GM12891 (cell line): ENCODE measurements around the gene MAFF.
A peak's percentile ranks its signal among the peaks of the same experiment; 100 is the strongest.

ENCODE experiments used
- DNase-seq: peaks from one replicate; pipeline ENCODE4 v3.0.0; 2011; ENCODE audit warnings: low spot score; ENCODE audit not compliant: insufficient read length
- FAIRE-seq: peaks from 2 replicates; lab custom pipeline; 2011; peaks lifted over from hg19 to GRCh38; lab: Jason Lieb, UNC
- PAX5 ChIP-seq: IDR thresholded peaks from 2 replicates; pipeline ENCODE4 v1.6.1; 2011; ENCODE audit warnings: low read length, moderate library complexity, mild to moderate bottlenecking; ENCODE audit not compliant: insufficient read depth, severe bottlenecking
- POLR2A ChIP-seq: IDR thresholded peaks from 2 replicates; pipeline ENCODE4 v1.6.1; 2011; ENCODE audit warnings: low read depth, low read length, control low read depth
- POLR2AphosphoS5 ChIP-seq: IDR thresholded peaks from 2 replicates; pipeline ENCODE4 v1.6.1; 2011; ENCODE audit warnings: low read depth, low read length, control low read depth
- POU2F2 ChIP-seq: IDR thresholded peaks from 2 replicates; pipeline ENCODE4 v1.6.1; 2011; ENCODE audit warnings: low read depth, mild to moderate bottlenecking, control low read depth, low read length, moderate library complexity
- SPI1 ChIP-seq: IDR thresholded peaks from 2 replicates; pipeline ENCODE4 v1.6.1; 2011; ENCODE audit warnings: low read depth, low read length, control low read depth
- TAF1 ChIP-seq: IDR thresholded peaks from 2 replicates; pipeline ENCODE4 v1.6.1; 2011; ENCODE audit warnings: low read depth, low read length, control low read depth

MAFF gene

DNA sequence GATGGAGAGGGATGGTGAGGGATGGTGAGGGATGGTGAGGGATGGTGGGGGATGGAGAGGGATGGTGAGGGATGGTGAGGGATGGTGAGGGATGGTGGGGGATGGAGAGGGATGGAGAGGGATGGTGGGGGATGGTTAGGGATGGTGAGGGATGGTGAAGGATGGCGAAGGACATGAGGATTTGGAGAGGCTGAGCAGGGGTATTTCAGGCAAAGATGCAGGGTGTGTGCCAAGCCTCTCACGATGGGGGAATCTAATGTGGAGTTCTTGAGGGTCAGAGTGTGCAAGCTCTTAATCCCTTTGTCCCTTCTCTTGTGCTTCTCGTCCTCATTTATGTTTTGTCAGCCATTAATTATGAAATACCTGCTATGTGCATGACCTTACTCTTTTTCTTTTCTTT lies 12.7 kb upstream of the MAFF start:
- DNase-seq, result no peak
- peak; percentile 97 for FAIRE-seq
- no peak for TF ChIP-seq POU2F2
- TF ChIP-seq SPI1, result no peak
- TF ChIP-seq POLR2A, result no peak
- no peak for TF ChIP-seq POLR2AphosphoS5
- TF ChIP-seq TAF1, result no peak
- TF ChIP-seq PAX5, result no peak

GRCh38 chr22:38190581-38190980 lies 11.2 kb upstream of the MAFF start:
- TF ChIP-seq POLR2A (no peak), PAX5 (no peak), POU2F2 (no peak), TAF1 (no peak), SPI1 (no peak), POLR2AphosphoS5 (no peak)
- no peak for FAIRE-seq
- DNase-seq, result no peak

GRCh38 chr22:38191055-38191454 lies 10.7 kb upstream of the MAFF start:
- FAIRE-seq (no peak), DNase-seq (no peak)
- TF ChIP-seq POLR2A, result no peak
- TF ChIP-seq POLR2AphosphoS5, result no peak
- TF ChIP-seq SPI1, result no peak
- no peak for TF ChIP-seq TAF1
- no peak for TF ChIP-seq PAX5
- no peak for TF ChIP-seq POU2F2

- FAIRE-seq (no peak), DNase-seq (no peak)
- TF ChIP-seq TAF1 (no peak), PAX5 (no peak), POU2F2 (no peak), SPI1 (no peak), POLR2AphosphoS5 (no peak), POLR2A (no peak)
Measured at GRCh38 chr22:38191731-38192474, 9.9 kb upstream of the MAFF start.

- no peak for DNase-seq
- no peak for FAIRE-seq
- no peak for TF ChIP-seq PAX5
- no peak for TF ChIP-seq TAF1
- TF ChIP-seq POLR2AphosphoS5, result no peak
- TF ChIP-seq POLR2A, result no peak
- TF ChIP-seq SPI1, result no peak
- no peak for TF ChIP-seq POU2F2
Measured at GRCh38 chr22:38192475-38192863, 9.3 kb upstream of the MAFF start.

DNA sequence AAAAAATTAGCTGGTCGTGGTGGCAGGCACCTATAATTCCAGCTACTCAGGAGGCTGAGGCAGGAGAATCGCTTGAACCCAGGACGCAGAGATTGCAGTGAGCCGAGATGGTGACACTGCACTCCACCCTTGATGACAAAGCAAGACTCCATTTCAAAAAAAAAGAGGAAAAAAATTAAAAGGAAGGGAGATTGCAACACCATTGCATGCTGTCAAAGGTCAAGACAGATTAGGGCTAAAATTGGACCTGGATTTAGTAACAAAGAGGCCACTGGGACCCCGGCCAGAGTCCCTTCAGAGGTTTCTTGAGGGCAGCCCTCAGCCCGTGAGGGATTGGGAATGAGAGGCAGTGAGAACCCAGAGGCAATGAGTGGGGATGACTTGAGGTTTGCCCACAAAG lies 8.2 kb upstream of the MAFF start:
- no peak for FAIRE-seq
- TF ChIP-seq TAF1 (no peak), PAX5 (no peak), SPI1 (no peak), POU2F2 (no peak)
- no peak for DNase-seq

- no peak for FAIRE-seq
- DNase-seq, result no peak
- no peak for TF ChIP-seq POU2F2
- TF ChIP-seq POLR2AphosphoS5, result no peak
- no peak for TF ChIP-seq SPI1
- no peak for TF ChIP-seq POLR2A
- no peak for TF ChIP-seq TAF1
- TF ChIP-seq PAX5, result no peak
Measured at GRCh38 chr22:38196791-38197419, 4.9 kb upstream of the MAFF start.

DNA sequence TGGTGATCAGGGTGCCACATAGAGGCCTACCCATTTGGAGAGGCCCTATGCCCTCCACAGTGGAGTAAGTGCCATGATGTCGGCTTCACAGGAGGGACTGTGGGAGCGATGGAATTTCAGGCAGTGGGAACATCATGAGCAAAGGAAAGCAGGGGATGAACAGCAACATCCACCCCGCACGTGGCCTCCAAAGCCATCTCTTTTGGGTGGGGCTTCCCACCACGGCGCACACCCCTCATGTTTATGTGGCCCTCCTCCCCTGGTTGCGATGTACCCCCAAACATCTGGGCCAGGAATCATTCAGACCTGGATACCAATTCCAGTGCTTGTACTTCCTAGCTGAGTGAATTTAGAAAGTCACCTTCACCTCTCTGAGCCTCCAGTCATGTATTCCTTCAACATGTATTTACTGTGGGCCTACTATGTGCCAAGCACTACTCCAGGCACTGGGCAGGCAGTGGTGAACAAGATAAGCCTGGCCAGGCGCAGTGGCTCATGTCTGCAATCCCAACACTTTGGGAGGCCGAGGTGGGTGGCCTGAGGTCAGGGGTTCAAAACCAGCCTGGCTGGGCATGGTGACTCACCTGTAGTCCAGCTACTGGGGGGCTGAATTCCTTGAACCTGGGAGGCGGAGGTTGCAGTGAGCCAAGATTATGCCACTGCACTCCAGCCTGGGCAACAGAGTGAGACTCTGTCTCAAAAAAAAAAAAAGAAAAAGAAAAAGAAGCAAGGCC lies 1.8 kb upstream of the MAFF start:
- TF ChIP-seq POLR2A, result no peak
- TF ChIP-seq PAX5, result no peak
- no peak for TF ChIP-seq POLR2AphosphoS5
- TF ChIP-seq SPI1, result no peak
- no peak for TF ChIP-seq POU2F2
- TF ChIP-seq TAF1, result no peak
- FAIRE-seq (peak; percentile 60), DNase-seq (no peak)

DNA sequence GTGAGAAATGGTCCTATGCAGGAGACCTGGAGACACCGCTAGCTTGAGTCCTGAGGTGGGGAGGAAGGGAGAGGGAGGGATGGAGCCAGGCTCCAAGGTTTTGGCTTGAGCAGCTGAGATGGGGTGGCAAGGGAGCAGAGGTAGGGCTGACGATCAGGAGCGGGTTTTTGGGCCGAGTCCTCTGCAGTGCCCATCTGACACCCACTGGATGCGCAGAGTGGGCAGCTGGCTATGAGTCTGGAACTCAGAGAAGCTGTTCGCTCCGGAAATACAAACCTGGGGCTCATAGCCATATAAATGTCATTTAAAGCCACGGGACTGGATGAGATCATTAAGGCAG lies 453 bp upstream of the MAFF start:
- no peak for TF ChIP-seq TAF1
- TF ChIP-seq POU2F2, result no peak
- no peak for TF ChIP-seq POLR2A
- no peak for TF ChIP-seq SPI1
- no peak for TF ChIP-seq PAX5
- TF ChIP-seq POLR2AphosphoS5, result no peak
- DNase-seq (no peak), FAIRE-seq (no peak)

DNA sequence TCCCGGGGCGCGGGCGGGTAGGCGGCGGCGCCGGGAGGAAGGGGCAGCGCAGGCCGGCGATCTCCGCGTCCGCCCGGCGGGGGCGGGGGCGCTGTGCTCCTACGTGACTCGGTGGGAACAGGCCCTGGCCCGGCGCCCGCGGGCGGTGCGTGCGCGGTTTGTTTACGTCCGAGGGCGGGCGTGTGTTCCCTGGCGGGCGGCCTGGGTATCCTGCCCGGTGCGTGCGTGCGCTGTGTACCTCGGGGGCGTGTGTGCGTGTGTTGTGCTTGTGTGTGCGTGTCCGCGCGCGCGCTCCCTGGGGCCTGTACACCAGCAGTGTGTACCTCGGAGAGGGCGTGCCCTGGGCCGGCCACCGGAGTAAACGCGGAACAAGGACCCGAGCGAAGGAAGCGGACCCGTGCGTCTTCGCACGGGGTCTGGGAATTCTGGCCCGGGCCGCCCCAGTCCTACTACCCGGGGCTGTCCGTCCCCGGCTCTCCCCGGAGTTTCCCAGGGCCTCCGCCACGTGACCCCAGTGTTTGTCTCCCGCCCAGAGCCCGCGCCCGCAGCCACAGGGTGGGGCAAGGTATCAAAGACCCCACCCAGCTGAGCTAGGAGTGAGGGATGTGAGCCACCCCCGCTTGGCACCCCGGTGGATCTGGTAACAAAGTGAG lies 769 bp downstream of the MAFF start:
- DNase-seq (no peak), FAIRE-seq (peak; percentile 93)
- TF ChIP-seq POLR2A (no peak), TAF1 (no peak), POLR2AphosphoS5 (no peak), PAX5 (no peak), SPI1 (no peak), POU2F2 (no peak)
